Activated T-cell treated with anti-CD3 and anti-CD28 coated beads, Interleukin-2, amount 50 U/mL, for 24 hours (primary cell): ENCODE results near the gene DOCK10.
"Not testable (repeated sequence)": the region's sequence is repeated elsewhere in the genome, so short reads cannot be mapped to it uniquely, and the experiment has no call there.

ENCODE experiments used
- DNase-seq: peaks from one replicate; pipeline ENCODE4 v3.0.0-alpha.2; 2020
- H3K27ac Mint-ChIP-seq: 2 replicates; pipeline ENCODE4 v1.8.0; 2020; ENCODE audit warnings: mild to moderate bottlenecking, mixed read lengths
- H3K27me3 Mint-ChIP-seq: 2 replicates; pipeline ENCODE4 v1.8.0; 2020; ENCODE audit warnings: mixed read lengths
- H3K36me3 Mint-ChIP-seq: 2 replicates; pipeline ENCODE4 v1.8.0; 2020; ENCODE audit warnings: low read depth, mixed read lengths
- H3K4me1 Mint-ChIP-seq: 2 replicates; pipeline ENCODE4 v1.8.0; 2020; ENCODE audit warnings: low read depth, mixed read lengths
- H3K4me3 Mint-ChIP-seq: 2 replicates; pipeline ENCODE4 v1.8.0; 2020; ENCODE audit warnings: mild to moderate bottlenecking, moderate library complexity, mixed read lengths
- H3K9me3 Mint-ChIP-seq: 2 replicates; pipeline ENCODE4 v1.8.0; 2020; ENCODE audit warnings: mixed read lengths

DOCK10 gene

GRCh38 chr2:225064928-225065327 is 22.7 kb upstream of the DOCK10 start:
- no peak for DNase-seq
- peaks cover 25% of the 10 kb centered on the region for H3K9me3 Mint-ChIP-seq
- H3K4me3 Mint-ChIP-seq = no peak overlapping the region
- no peaks in the 10 kb centered on the region for H3K27me3 Mint-ChIP-seq
- peaks cover 50% of the 10 kb centered on the region for H3K4me1 Mint-ChIP-seq
- peak overlapping the region; percentile 80 for H3K27ac Mint-ChIP-seq
- peaks cover 8% of the 10 kb centered on the region for H3K36me3 Mint-ChIP-seq

- Mint-ChIP-seq H3K36me3 (peaks cover 8% of the 10 kb centered on the region), H3K4me1 (peaks cover 50% of the 10 kb centered on the region), H3K9me3 (peaks cover 25% of the 10 kb centered on the region), H3K27ac (peak overlapping the region; percentile 80), H3K27me3 (no peaks in the 10 kb centered on the region), H3K4me3 (no peak overlapping the region)
- no peak for DNase-seq
Measured at GRCh38 chr2:225064362-225064761, 22.1 kb upstream of the DOCK10 start.

- no peak overlapping the region for H3K4me3 Mint-ChIP-seq
- H3K27ac Mint-ChIP-seq = peak overlapping the region; percentile 15
- DNase-seq = no peak
- H3K9me3 Mint-ChIP-seq = no peaks in the 10 kb centered on the region
- H3K27me3 Mint-ChIP-seq = no peaks in the 10 kb centered on the region
- H3K36me3 Mint-ChIP-seq = no peaks in the 10 kb centered on the region
- peaks cover 70% of the 10 kb centered on the region for H3K4me1 Mint-ChIP-seq
Measured at GRCh38 chr2:225056330-225057073, 14.2 kb upstream of the DOCK10 start.

GRCh38 chr2:225055714-225056113 is 13.4 kb upstream of the DOCK10 start:
- H3K27ac Mint-ChIP-seq = no peak overlapping the region
- no peak for DNase-seq
- no peaks in the 10 kb centered on the region for H3K36me3 Mint-ChIP-seq
- no peaks in the 10 kb centered on the region for H3K9me3 Mint-ChIP-seq
- H3K27me3 Mint-ChIP-seq = no peaks in the 10 kb centered on the region
- H3K4me1 Mint-ChIP-seq = peaks cover 73% of the 10 kb centered on the region
- no peak overlapping the region for H3K4me3 Mint-ChIP-seq

GRCh38 chr2:225052703-225053102 is 10.4 kb upstream of the DOCK10 start:
- Mint-ChIP-seq H3K27me3 (no peaks in the 10 kb centered on the region), H3K4me3 (no peak overlapping the region)

GRCh38 chr2:225047502-225047901 is 5.2 kb upstream of the DOCK10 start:
- H3K27me3 Mint-ChIP-seq, H3K4me3 Mint-ChIP-seq, H3K27ac Mint-ChIP-seq: not testable (repeated sequence)

More at GRCh38 chr2:225052703-225053102, 10.4 kb upstream of the DOCK10 start:
- Mint-ChIP-seq H3K9me3 (no peaks in the 10 kb centered on the region), H3K36me3 (no peaks in the 10 kb centered on the region), H3K4me1 (peaks cover 67% of the 10 kb centered on the region), H3K27ac (peak overlapping the region; percentile 55)
- no peak for DNase-seq

GRCh38 chr2:225042800-225043167 is 516 bp upstream of the DOCK10 start:
- Mint-ChIP-seq H3K27me3 (peaks cover 8% of the 10 kb centered on the region), H3K9me3 (no peaks in the 10 kb centered on the region), H3K4me3 (peak overlapping the region; percentile 76), H3K4me1 (peaks cover 44% of the 10 kb centered on the region), H3K27ac (peak overlapping the region; percentile 88), H3K36me3 (peaks cover 23% of the 10 kb centered on the region)
- DNase-seq = no peak

More at GRCh38 chr2:225047502-225047901, 5.2 kb upstream of the DOCK10 start:
- not testable (repeated sequence) for DNase-seq, H3K9me3 Mint-ChIP-seq, H3K36me3 Mint-ChIP-seq
- peaks cover 28% of the 10 kb centered on the region for H3K4me1 Mint-ChIP-seq

GRCh38 chr2:225041207-225041850 is 939 bp downstream of the DOCK10 start:
- H3K27ac Mint-ChIP-seq = peak overlapping the region; percentile 98
- H3K4me3 Mint-ChIP-seq = peak overlapping the region; percentile 93
- peaks cover 30% of the 10 kb centered on the region for H3K36me3 Mint-ChIP-seq
- H3K4me1 Mint-ChIP-seq = peaks cover 58% of the 10 kb centered on the region
- no peaks in the 10 kb centered on the region for H3K9me3 Mint-ChIP-seq
- peaks cover 8% of the 10 kb centered on the region for H3K27me3 Mint-ChIP-seq
- DNase-seq = peak; percentile 82

- Mint-ChIP-seq H3K9me3 (no peaks in the 10 kb centered on the region), H3K4me3 (peak overlapping the region; percentile 93), H3K36me3 (peaks cover 30% of the 10 kb centered on the region), H3K4me1 (peaks cover 63% of the 10 kb centered on the region), H3K27ac (peak overlapping the region; percentile 98), H3K27me3 (peaks cover 8% of the 10 kb centered on the region)
- no peak for DNase-seq
Measured at GRCh38 chr2:225040856-225041206, 1.4 kb downstream of the DOCK10 start.

- DNase-seq = no peak
- Mint-ChIP-seq H3K36me3 (peaks cover 36% of the 10 kb centered on the region), H3K27ac (peak overlapping the region; percentile 98), H3K9me3 (no peaks in the 10 kb centered on the region), H3K27me3 (peaks cover 8% of the 10 kb centered on the region), H3K4me3 (peak overlapping the region; percentile 93), H3K4me1 (peaks cover 69% of the 10 kb centered on the region)
Measured at GRCh38 chr2:225040142-225040541, 2.1 kb downstream of the DOCK10 start.

GRCh38 chr2:225038231-225038523 is 4.1 kb downstream of the DOCK10 start:
- H3K27ac Mint-ChIP-seq = peak overlapping the region; percentile 98
- H3K27me3 Mint-ChIP-seq = peaks cover 4% of the 10 kb centered on the region
- no peak for DNase-seq
- no peaks in the 10 kb centered on the region for H3K9me3 Mint-ChIP-seq
- H3K4me3 Mint-ChIP-seq = peak overlapping the region; percentile 93
- peaks cover 84% of the 10 kb centered on the region for H3K4me1 Mint-ChIP-seq
- peaks cover 56% of the 10 kb centered on the region for H3K36me3 Mint-ChIP-seq

- H3K4me3 Mint-ChIP-seq = peak overlapping the region; percentile 93
Measured at GRCh38 chr2:225037415-225038230, 4.6 kb downstream of the DOCK10 start.

GRCh38 chr2:225036431-225036830 is 5.8 kb downstream of the DOCK10 start:
- peaks cover 94% of the 10 kb centered on the region for H3K4me1 Mint-ChIP-seq
- no peak for DNase-seq
- H3K4me3 Mint-ChIP-seq = no peak overlapping the region
- H3K27ac Mint-ChIP-seq = no peak overlapping the region
- no peaks in the 10 kb centered on the region for H3K27me3 Mint-ChIP-seq
- H3K36me3 Mint-ChIP-seq = peaks cover 60% of the 10 kb centered on the region
- H3K9me3 Mint-ChIP-seq = no peaks in the 10 kb centered on the region

More at GRCh38 chr2:225037415-225038230, 4.6 kb downstream of the DOCK10 start:
- Mint-ChIP-seq H3K36me3 (peaks cover 59% of the 10 kb centered on the region), H3K4me1 (peaks cover 83% of the 10 kb centered on the region), H3K27me3 (no peaks in the 10 kb centered on the region), H3K9me3 (no peaks in the 10 kb centered on the region), H3K27ac (peak overlapping the region; percentile 98)
- DNase-seq = no peak

GRCh38 chr2:225033440-225034318 is 8.6 kb downstream of the DOCK10 start:
- Mint-ChIP-seq H3K27ac (peak overlapping the region; percentile 74), H3K9me3 (no peaks in the 10 kb centered on the region), H3K27me3 (no peaks in the 10 kb centered on the region), H3K4me1 (peaks cover 86% of the 10 kb centered on the region), H3K36me3 (peaks cover 47% of the 10 kb centered on the region), H3K4me3 (no peak overlapping the region)
- no peak for DNase-seq
